OCI-LY7 (cell line): ENCODE data around the gene ROBO1.

Source experiments
- EZH2phosphoT487 ChIP-seq: fragments of 200-600 bp; sonication (generic); IDR thresholded peaks from 2 replicates; pipeline ENCODE4 v1.6.1; 2018; ENCODE audit warnings: low read depth, borderline replicate concordance, mild to moderate bottlenecking, mixed run types, antibody characterized with exemption, low read length, moderate library complexity, mixed read lengths
- TF ChIP-seq, protein P1 (sequence below): fragments of 200-600 bp; sonication (generic); conservative IDR thresholded peaks from 2 replicates; pipeline ENCODE4 v1.5.1; 2014; ENCODE audit warnings: mild to moderate bottlenecking, antibody characterized with exemption, low read length, moderate library complexity, mixed read lengths

DNA sequence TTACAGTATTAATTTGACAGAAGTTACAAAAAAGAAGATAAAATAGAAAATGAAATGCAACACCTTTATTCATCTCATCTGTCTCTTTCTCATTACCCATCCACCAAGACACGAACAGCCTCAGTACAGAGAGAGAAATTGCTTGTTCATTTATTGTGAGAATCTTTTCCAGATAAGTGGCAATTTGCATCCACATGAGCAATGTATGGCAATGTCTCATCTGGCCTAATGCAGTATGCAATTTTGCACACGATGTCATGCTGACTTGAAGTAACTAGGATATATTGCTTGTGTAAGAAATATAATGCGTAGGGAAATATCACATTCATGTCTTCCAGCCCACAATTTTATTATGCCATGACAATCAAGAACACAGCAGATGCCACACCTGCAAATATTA is 866.9 kb downstream of the ROBO1 start:
- TF ChIP-seq, protein P1, sequence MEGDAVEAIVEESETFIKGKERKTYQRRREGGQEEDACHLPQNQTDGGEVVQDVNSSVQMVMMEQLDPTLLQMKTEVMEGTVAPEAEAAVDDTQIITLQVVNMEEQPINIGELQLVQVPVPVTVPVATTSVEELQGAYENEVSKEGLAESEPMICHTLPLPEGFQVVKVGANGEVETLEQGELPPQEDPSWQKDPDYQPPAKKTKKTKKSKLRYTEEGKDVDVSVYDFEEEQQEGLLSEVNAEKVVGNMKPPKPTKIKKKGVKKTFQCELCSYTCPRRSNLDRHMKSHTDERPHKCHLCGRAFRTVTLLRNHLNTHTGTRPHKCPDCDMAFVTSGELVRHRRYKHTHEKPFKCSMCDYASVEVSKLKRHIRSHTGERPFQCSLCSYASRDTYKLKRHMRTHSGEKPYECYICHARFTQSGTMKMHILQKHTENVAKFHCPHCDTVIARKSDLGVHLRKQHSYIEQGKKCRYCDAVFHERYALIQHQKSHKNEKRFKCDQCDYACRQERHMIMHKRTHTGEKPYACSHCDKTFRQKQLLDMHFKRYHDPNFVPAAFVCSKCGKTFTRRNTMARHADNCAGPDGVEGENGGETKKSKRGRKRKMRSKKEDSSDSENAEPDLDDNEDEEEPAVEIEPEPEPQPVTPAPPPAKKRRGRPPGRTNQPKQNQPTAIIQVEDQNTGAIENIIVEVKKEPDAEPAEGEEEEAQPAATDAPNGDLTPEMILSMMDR, result no peak
- no peak for TF ChIP-seq EZH2phosphoT487
